ENCODE data around the gene CDH16. TPM values are rescaled to one million over a fixed set of nuclear protein-coding genes. Genes with fewer than 3 reads are reported as not detected.

Gene CDH16
- total and polyA plus RNA-seq, 12 donors: 0.15 to 0.59 (median 0.47) TPM; not detected in 7

- intact Hi-C loops (cut with DNase I): no loop called here
- 96 to 97% methylated on average over 16 of the region's 16 CpGs for WGBS, 2 donors
- ATAC-seq: no peak
Observed at GRCh38 chr16:66940236-66940635, 21.6 kb upstream of the CDH16 start.

GRCh38 chr16:66939366-66939765 is 20.7 kb upstream of the CDH16 start:
- H3K36me3 ChIP-seq: peaks cover 3 to 81% (median 37%) of the 10 kb centered on the region in 9 donors
- DNase-seq: no peak
- ATAC-seq: no peak
- no peak overlapping the region for H3K27ac ChIP-seq
- H3K27me3 ChIP-seq: no peaks in the 10 kb centered on the region
- intact Hi-C loops (cut with DNase I): no loop called here
- H3K9me3 ChIP-seq: no peaks in the 10 kb centered on the region
- peaks cover 13 to 41% (median 28%) of the 10 kb centered on the region in 9 donors for H3K4me1 ChIP-seq
- no peak for TF ChIP-seq CTCF (IDR thresholded peaks at IDR 0.05)
- no peak overlapping the region for H3K4me3 ChIP-seq

More at GRCh38 chr16:66940236-66940635, 21.6 kb upstream of the CDH16 start:
- Histone ChIP-seq H3K27ac (no peak overlapping the region), H3K4me1 (peaks cover 11 to 38% (median 25%) of the 10 kb centered on the region in 9 donors), H3K27me3 (no peaks in the 10 kb centered on the region), H3K9me3 (no peaks in the 10 kb centered on the region), H3K36me3 (peaks cover 3 to 81% (median 37%) of the 10 kb centered on the region in 9 donors), H3K4me3 (no peak overlapping the region)
- DNase-seq: no peak
- TF ChIP-seq CTCF (IDR thresholded peaks at IDR 0.05): no peak

- WGBS, 2 donors: 92 to 95% methylated on average over 10 of the region's 10 CpGs
Observed at GRCh38 chr16:66937725-66938337, 19.1 kb upstream of the CDH16 start.

GRCh38 chr16:66936889-66937554 is 18.3 kb upstream of the CDH16 start:
- WGBS, 2 donors: 84 to 93% methylated on average over 4 of the region's 4 CpGs
- intact Hi-C loops (cut with DNase I): no loop called here
- peak in 1 of 2 donors; percentile 1 for DNase-seq
- H3K36me3 ChIP-seq: peaks cover 3 to 65% (median 26%) of the 10 kb centered on the region in 9 donors
- no peak for TF ChIP-seq CTCF (IDR thresholded peaks at IDR 0.05)
- H3K27ac ChIP-seq: peak overlapping the region in 9 of 10 donors; percentile 85 to 99 (median 96)
- ATAC-seq: no peak
- H3K4me3 ChIP-seq: peak overlapping the region in 6 of 10 donors; percentile 11 to 99 (median 83)
- H3K9me3 ChIP-seq: no peaks in the 10 kb centered on the region
- no peaks in the 10 kb centered on the region for H3K27me3 ChIP-seq
- H3K4me1 ChIP-seq: peaks cover 21 to 57% (median 42%) of the 10 kb centered on the region in 9 donors

More at GRCh38 chr16:66937725-66938337, 19.1 kb upstream of the CDH16 start:
- no peak overlapping the region for H3K4me3 ChIP-seq
- H3K36me3 ChIP-seq: peaks cover 3 to 67% (median 34%) of the 10 kb centered on the region in 9 donors
- H3K9me3 ChIP-seq: no peaks in the 10 kb centered on the region
- intact Hi-C loops (cut with DNase I): no loop called here
- no peak for DNase-seq
- TF ChIP-seq CTCF (IDR thresholded peaks at IDR 0.05): no peak
- H3K4me1 ChIP-seq: peaks cover 20 to 51% (median 39%) of the 10 kb centered on the region in 9 donors
- no peaks in the 10 kb centered on the region for H3K27me3 ChIP-seq
- H3K27ac ChIP-seq: peak overlapping the region in 3 of 10 donors; percentile 91 to 96 (median 92)
- ATAC-seq: no peak
